ENCODE results near the gene FBXO15. TPM values are rescaled to one million over a fixed set of nuclear protein-coding genes. Genes with fewer than 3 reads are reported as not detected.

Gene FBXO15
- total and polyA plus RNA-seq, 2 of the 13 experiments (the other 11 are each of a cell fraction or from before 2014, with no cell fraction given) = 0.09 to 0.12 TPM

GRCh38 chr18:74139411-74139810 is 8.2 kb downstream of the FBXO15 start:
- no peaks in the 10 kb centered on the region for H4K20me1 ChIP-seq (ENCODE audit: insufficient read depth, low read length)
- WGBS (ENCODE audit: low lambda C conversion rate) = 0% methylated on average over 2 of the region's 2 CpGs
- H3K27ac ChIP-seq (ENCODE audit: extremely low read length, insufficient read depth, low read length) = no peak overlapping the region
- CTCF ChIA-PET (ENCODE audit: low intra/inter-chr PET ratio, low total read pairs) = no interaction called here
- in situ Hi-C loops (cut with HindIII; ENCODE audit: extremely low pct_ligation_motif_present, low pct_unique_long_range_greater_than_20kb) = no loop called here
- H3K79me2 ChIP-seq (ENCODE audit: insufficient read depth, low read length) = no peaks in the 10 kb centered on the region
- no peaks in the 10 kb centered on the region for H3K4me1 ChIP-seq (ENCODE audit: insufficient read depth, low read length)
- H3K36me3 ChIP-seq (replicated peaks in 1 of 2; ENCODE audit: control insufficient read depth in 1 of 2, insufficient read depth in 2 of 2, low read length in 2 of 2) = no peaks in the 10 kb centered on the region
- ATAC-seq (no peak), DNase-seq (ENCODE audit: low spot score) (no peak), FAIRE-seq (no peak)
- H3K4me2 ChIP-seq (ENCODE audit: low read depth, low read length) = no peak overlapping the region
- no peaks in the 10 kb centered on the region for H3K9me3 ChIP-seq (ENCODE audit: low read length)
- peaks cover 4 to 40% of the 10 kb centered on the region in 2 experiments; a peak in 4 of 5 replicates for H3K27me3 ChIP-seq (ENCODE audit: control insufficient read depth in 1 of 2, insufficient read depth in 2 of 2, low read length in 2 of 2)
- H3K4me3 ChIP-seq (replicated peaks in 1 of 3; ENCODE audit: insufficient read depth in 1 of 3, low read depth in 2 of 3, low read length in 3 of 3) = no peak overlapping the region
- no peak overlapping the region for H3K9ac ChIP-seq (ENCODE audit: insufficient read depth, low read depth, low read length)
- TF ChIP-seq RORA (CRISPR knock-in tag; IDR thresholded peaks at IDR 0.05) (no peak), REXO4 (CRISPR knock-in tag; IDR thresholded peaks at IDR 0.05; ENCODE audit: borderline replicate concordance) (no peak), SRY (CRISPR knock-in tag; IDR thresholded peaks at IDR 0.05) (no peak)
- POLR2A ChIA-PET = no interaction called here
- BruUV-seq (replicated peaks) = no TSS peak
- intact Hi-C loops (cut with micrococcal nuclease; ENCODE audit: unreplicated experiment) = no loop called here
- no peak overlapping the region for H2AFZ ChIP-seq (ENCODE audit: low read length)

GRCh38 chr18:74137920-74138538 is 9.6 kb downstream of the FBXO15 start:
- ChIA-PET CTCF (ENCODE audit: low intra/inter-chr PET ratio, low total read pairs) (no interaction called here), POLR2A (no interaction called here)
- DNase-seq (ENCODE audit: low spot score) (no peak), ATAC-seq (no peak), FAIRE-seq (no peak)
- BruUV-seq (replicated peaks) = no TSS peak
- WGBS (ENCODE audit: low lambda C conversion rate) = 20% methylated on average over 9 of the region's 12 CpGs
- H3K79me2 ChIP-seq (ENCODE audit: insufficient read depth, low read length) = no peaks in the 10 kb centered on the region
- peaks cover 4 to 40% of the 10 kb centered on the region in 2 experiments; a peak in 4 of 5 replicates for H3K27me3 ChIP-seq (ENCODE audit: control insufficient read depth in 1 of 2, insufficient read depth in 2 of 2, low read length in 2 of 2)
- no peak overlapping the region for H3K9ac ChIP-seq (ENCODE audit: insufficient read depth, low read depth, low read length)
- no peak overlapping the region for H3K27ac ChIP-seq (ENCODE audit: extremely low read length, insufficient read depth, low read length)
- no peaks in the 10 kb centered on the region for H3K4me1 ChIP-seq (ENCODE audit: insufficient read depth, low read length)
- no peaks in the 10 kb centered on the region for H4K20me1 ChIP-seq (ENCODE audit: insufficient read depth, low read length)
- in situ Hi-C loops (cut with HindIII; ENCODE audit: extremely low pct_ligation_motif_present, low pct_unique_long_range_greater_than_20kb) (no loop called here), intact Hi-C loops (cut with micrococcal nuclease; ENCODE audit: unreplicated experiment) (no loop called here)
- no peak overlapping the region for H2AFZ ChIP-seq (ENCODE audit: low read length)
- H3K4me3 ChIP-seq (replicated peaks in 1 of 3; ENCODE audit: insufficient read depth in 1 of 3, low read depth in 2 of 3, low read length in 3 of 3) = no peak overlapping the region
- no peaks in the 10 kb centered on the region for H3K36me3 ChIP-seq (replicated peaks in 1 of 2; ENCODE audit: control insufficient read depth in 1 of 2, insufficient read depth in 2 of 2, low read length in 2 of 2)
- no peaks in the 10 kb centered on the region for H3K9me3 ChIP-seq (ENCODE audit: low read length)
- H3K4me2 ChIP-seq (ENCODE audit: low read depth, low read length) = no peak overlapping the region
- no peak for TF ChIP-seq SALL2 (CRISPR knock-in tag; IDR thresholded peaks at IDR 0.05)
- TF ChIP-seq ZNF205 (CRISPR knock-in tag; IDR thresholded peaks at IDR 0.05) = no peak
- no peak for TF ChIP-seq THAP8 (CRISPR knock-in tag; IDR thresholded peaks at IDR 0.05; ENCODE audit: borderline replicate concordance)
- no peak for TF ChIP-seq RCOR2 (CRISPR knock-in tag; IDR thresholded peaks at IDR 0.05)
- no peak for TF ChIP-seq ZNF484 (CRISPR knock-in tag; IDR thresholded peaks at IDR 0.05; ENCODE audit: borderline replicate concordance, low read depth)
- no peak for TF ChIP-seq PRMT3 (CRISPR knock-in tag; IDR thresholded peaks at IDR 0.05; ENCODE audit: borderline replicate concordance, low read depth)
- TF ChIP-seq NAIF1 (CRISPR knock-in tag; IDR thresholded peaks at IDR 0.05; ENCODE audit: borderline replicate concordance) = no peak
- no peak for TF ChIP-seq ZNF276 (CRISPR knock-in tag; IDR thresholded peaks at IDR 0.05; ENCODE audit: low read depth)
- no peak for TF ChIP-seq ZNF550 (CRISPR knock-in tag; IDR thresholded peaks at IDR 0.05; ENCODE audit: borderline replicate concordance)
- no peak for TF ChIP-seq ZNF841 (CRISPR knock-in tag; IDR thresholded peaks at IDR 0.05; ENCODE audit: borderline replicate concordance)
- TF ChIP-seq GABPA (IDR thresholded peaks at IDR 0.05; ENCODE audit: low read depth, low read length) = no peak
- TF ChIP-seq GABPA (CRISPR knock-in tag; IDR thresholded peaks at IDR 0.05; ENCODE audit: low read depth) = no peak
- no peak for TF ChIP-seq KDM4B (CRISPR knock-in tag; IDR thresholded peaks at IDR 0.05)
- TF ChIP-seq PAWR (CRISPR knock-in tag; IDR thresholded peaks at IDR 0.05; ENCODE audit: borderline replicate concordance) = no peak
- TF ChIP-seq AGO2 (optimal IDR thresholded peaks at IDR 0.05; ENCODE audit: low read depth, low read length) = no peak
